HuH-7.5 (cell line): Measurements from ENCODE around the gene PCBP4.

Experiments
- DNase-seq: peaks from one replicate; pipeline ENCODE4 v3.0.0; 2011; ENCODE audit warnings: low spot score

PCBP4 gene

DNA sequence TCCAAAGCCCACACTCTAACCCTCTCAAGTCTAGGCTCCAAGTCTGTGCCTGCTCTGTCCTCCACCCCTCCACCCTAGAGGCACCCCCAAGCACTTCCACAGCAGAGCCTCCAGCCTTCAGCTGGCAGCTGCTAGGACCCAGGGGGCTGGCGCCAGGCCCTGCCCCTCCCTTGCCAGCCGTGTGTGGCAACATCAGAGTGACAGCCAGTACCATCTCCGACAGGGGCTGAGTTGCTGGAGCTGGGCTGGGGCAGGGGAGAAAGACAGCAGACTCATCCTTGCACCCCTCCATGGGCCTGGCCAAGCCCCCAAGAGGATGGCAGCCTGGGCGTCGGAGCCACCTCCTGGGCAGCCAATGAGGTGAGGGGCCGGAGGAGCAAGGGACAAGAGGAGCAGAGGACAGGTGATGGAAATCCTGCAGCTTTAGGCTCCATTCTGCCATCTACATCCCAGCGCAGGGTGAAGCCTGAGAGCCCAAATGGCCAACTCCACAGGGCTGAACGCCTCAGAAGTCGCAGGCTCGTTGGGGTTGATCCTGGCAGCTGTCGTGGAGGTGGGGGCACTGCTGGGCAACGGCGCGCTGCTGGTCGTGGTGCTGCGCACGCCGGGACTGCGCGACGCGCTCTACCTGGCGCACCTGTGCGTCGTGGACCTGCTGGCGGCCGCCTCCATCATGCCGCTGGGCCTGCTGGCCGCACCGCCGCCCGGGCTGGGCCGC lies 11.9 kb downstream of the PCBP4 start, which contains the start of gene GPR62:
Gene GPR62, plus strand, starts transcription at position 207 of the 718 bp plus-strand sequence. Its CDS starts 272 bp downstream, at position 479.
- no peak for DNase-seq

DNA sequence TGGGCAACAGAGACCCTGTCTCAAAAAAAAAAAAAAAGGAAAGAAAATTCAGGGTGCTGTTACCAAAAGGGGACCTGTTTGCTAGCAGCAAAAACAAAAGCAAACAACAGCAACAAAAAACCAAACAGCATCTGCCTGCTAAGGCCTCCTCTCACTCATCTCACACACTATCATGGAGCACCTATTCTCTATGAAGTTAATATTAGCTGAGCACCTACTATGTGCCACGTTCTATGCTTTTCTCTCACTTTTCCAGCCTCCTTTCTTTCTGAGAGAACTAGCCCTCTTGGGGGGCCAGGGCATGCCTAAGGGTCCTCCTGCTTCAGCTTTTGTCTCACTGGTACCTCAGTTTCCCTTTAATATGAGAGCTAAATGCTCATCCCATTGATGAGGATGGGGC lies 12.5 kb downstream of the PCBP4 start:
- DNase-seq: no peak

DNA sequence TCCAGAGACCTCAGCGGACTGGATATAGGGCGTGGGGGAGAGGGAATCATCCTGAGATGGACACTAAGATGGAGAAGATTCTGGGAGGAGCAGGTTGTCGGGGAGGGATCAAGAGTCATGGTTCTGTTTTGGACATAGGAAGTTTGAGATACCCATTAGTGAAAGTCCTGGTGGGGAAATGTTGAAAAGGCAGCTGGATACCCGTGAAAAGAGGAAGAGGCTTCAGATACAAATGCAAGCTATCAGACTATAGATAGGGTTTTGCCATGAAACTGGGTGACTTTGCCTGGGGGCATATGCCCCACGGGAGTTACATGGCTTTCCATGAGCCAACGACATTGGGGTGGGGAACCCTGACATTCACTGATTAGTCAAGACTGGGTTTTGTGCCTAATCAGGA lies 13.1 kb downstream of the PCBP4 start:
- DNase-seq: no peak

GRCh38 chr3:51953445-51953844 lies 13.8 kb downstream of the PCBP4 start:
- DNase-seq: no peak

- DNase-seq: no peak
Measured at GRCh38 chr3:51950899-51951298, 16.4 kb downstream of the PCBP4 start.

DNA sequence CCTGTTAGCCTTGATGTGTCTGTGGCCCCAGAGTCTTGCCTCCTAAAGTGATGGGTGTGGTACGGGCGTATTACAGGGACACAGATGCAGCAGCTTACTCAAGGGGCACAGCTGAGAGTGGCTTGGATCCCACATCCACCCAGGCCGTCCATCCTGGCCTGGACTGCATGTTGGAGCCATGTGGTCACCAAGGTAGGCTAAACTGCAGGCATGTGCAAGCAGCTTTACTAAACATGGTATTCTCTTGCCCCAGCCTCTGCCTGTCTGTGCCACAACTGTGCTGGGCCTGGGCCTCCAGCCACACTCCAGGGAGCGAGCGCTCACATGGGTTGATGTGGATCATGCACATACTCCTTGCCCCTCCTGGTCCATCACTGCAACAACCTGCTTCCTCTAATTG lies 18.1 kb downstream of the PCBP4 start:
- no peak for DNase-seq

- no peak for DNase-seq
Measured at GRCh38 chr3:51948016-51948580, 19.2 kb downstream of the PCBP4 start.

GRCh38 chr3:51947215-51947900 lies 19.9 kb downstream of the PCBP4 start:
- DNase-seq: no peak

GRCh38 chr3:51946796-51947195 lies 20.5 kb downstream of the PCBP4 start:
- DNase-seq: no peak

GRCh38 chr3:51945926-51946705 lies 21.1 kb downstream of the PCBP4 start:
- DNase-seq: no peak

DNA sequence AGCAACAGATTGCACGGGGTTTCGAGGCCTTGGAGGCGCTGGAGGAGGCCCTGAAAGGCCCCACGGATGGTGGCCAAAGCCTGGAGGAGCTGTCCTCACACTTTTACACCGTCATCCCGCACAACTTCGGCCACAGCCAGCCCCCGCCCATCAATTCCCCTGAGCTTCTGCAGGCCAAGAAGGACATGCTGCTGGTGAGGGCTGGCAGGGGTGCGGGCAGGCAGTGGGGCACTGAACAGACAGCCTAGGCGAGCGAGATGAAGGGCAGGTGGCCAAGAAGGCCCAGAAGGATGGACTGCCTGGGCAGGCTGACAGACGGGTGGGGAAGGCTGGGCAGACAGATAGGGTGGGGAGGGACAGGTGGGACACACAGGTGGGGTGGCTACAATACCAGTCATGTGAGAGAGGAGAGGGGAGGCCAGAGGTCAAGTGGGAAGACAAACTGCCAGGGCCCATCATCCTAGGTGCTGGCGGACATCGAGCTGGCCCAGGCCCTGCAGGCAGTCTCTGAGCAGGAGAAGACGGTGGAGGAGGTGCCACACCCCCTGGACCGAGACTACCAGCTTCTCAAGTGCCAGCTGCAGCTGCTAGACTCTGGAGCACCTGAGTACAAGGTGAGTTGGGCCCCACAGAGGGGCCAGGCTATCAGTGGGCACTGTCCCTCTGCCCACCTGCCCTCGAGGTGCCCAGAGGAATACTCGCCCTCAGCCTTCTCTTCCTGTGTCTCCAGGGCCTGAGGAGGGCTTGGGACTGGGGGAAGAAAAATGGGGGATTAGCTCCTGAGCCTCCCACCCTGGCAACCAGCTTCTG lies 22.0 kb downstream of the PCBP4 start:
- no peak for DNase-seq

DNA sequence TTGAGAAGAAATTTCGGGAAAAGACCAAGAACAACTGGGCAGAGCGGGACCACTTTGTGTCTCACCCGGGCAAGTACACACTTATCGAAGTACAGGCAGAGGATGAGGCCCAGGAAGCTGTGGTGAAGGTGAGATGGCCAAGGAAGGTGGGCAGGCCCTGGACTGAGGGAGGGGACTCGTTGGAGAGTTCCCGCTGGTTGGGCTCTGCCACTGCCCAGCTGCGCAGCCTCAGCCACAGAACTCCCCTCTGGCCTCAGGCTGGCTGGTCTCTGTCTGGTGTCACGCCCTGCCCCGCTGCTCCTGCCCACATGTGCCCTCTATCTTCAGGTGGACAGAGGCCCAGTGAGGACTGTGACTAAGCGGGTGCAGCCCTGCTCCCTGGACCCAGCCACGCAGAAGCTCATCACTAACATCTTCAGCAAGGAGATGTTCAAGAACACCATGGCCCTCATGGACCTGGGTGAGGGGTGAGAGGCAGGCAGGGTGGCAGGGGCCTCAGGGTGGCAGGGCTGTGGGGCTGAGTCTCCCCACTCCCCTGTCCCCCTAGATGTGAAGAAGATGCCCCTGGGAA lies 22.7 kb downstream of the PCBP4 start:
- DNase-seq: no peak

DNA sequence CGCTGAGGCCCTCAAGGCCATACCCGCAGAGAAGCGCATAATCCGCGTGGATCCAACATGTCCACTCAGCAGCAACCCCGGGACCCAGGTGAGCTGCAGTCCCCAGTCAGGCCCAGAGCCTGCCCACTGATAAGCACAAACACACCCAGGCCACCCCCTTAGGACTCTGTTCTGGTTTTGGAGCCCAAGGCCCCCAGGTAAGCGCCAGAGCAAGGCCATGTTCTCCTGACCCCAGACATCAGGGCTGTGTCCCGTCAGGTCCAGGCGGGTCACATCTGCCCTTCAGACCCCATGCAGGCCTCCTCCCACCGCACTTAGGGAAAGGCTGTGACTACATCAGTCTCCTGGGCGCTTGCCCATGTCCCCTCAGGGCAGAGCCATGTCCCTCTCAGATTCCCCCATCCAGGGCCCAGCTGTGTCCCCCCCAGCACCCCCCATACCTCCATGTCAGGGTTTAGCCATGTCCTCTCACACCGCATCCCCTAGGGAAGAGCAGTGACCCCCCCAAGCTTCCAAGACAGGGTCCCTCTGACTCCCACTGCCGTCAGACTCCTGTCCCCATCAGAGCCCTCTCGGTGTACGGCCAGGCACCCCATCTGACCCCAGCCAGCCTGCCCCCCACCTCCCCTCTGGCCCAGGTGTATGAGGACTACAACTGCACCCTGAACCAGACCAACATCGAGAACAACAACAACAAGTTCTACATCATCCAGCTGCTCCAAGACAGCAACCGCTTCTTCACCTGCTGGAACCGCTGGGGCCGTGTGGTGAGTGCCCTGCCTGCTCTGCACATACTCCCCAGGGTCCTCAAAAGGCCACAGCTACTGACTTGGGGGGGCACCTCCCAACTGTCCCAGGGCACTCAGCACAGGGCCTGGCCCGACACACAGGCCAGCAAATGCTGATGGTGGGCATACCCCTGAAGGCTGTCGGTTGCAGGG lies 23.5 kb downstream of the PCBP4 start:
- DNase-seq: no peak

- peak; percentile 59 for DNase-seq
Measured at GRCh38 chr3:51942603-51943450, 24.4 kb downstream of the PCBP4 start.

DNA sequence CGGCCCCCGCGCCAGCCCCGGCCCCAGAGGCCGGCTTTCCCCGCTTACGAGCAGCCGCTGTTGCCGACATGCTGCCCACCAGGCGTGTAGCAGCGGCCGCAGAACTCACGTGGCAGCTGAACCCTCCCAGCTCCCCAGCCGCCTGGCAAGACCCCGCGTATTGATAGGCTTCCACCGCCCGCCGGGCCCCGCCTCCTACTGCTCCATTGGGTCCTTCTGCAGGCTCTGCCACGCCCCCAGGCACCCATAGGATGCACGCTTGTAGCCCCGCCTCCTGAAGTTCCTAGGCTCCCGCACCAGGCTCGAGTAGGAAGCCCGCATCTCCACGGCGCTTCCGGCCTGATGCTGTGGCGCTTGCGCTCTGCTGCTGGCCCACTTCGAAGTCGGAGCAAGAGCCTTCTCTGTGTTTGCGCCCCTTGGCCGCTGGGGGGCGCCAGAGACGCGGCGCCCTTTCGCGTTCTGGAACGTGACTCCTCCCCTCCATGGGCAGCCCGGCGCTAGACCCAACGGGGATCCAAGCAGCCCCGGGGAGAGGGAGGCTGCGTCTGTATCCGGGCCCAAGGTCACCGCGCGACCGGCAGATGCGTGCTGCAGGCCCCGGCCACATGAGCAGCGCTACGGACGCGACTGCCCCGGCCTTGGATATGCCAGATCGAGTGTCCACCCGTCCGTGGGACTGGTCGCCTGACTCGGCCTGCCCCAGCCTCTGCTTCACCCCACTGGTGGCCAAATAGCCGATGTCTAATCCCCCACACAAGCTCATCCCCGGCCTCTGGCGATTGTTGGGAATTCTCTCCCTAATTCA lies 25.3 kb downstream of the PCBP4 start, which contains the start of the genes PARP3 and RRP9:
Gene PARP3, plus strand, starts transcription at position 566 of the 805 bp plus-strand sequence. CDS start 993 bp downstream, outside the sequence.
Gene RRP9, minus strand, starts transcription at position 107 of the 805 bp plus-strand sequence. Its CDS starts 37 bp downstream, at position 70.
- peak; percentile 98 for DNase-seq

DNA sequence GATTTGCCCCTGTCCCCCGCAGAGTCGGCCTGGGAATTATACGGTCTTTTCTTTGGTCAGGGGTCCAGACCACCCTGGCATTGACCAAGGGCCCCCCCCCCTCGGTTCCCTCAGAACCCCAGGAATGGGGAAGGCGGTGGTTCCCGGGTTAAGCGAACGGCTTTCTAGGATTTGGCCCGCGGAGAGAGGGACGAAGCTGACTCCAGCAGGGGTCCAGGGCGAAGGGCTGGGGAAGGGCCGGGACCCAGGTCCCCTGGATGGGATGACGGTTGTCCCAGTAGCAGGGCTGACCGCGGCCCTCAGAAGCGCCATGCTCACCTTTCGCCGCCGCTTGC lies 25.8 kb downstream of the PCBP4 start:
- DNase-seq: no peak

- DNase-seq: no peak
Measured at GRCh38 chr3:51940648-51941462, 26.4 kb downstream of the PCBP4 start.
